ENCODE measurements around the gene MPL. TPM values are rescaled to one million over a fixed set of nuclear protein-coding genes. Genes with fewer than 3 reads are reported as not detected.
A peak's percentile ranks its signal among the peaks of the same experiment; 100 is the strongest.

MPL gene
- total RNA-seq, 2 experiments from 2014 or later: not detected

DNA sequence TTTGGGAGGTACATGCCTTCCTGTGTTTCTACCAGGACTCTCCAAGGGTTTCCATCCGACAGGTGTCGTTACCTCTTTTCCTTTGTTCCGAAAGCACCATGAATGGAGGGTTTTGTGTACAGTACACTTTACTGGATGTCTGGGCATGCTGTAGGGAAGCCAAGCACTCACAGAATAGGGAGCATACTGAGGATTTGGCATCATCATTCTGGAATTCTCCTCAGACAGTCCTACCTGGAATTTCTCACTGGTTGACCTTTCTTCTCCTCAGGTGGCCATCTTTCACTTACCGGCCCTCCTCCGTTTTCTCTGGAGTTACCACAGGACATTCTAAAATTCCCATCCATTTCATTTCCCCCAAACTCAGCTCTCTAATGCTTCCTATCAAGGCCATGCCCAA, 5.9 kb upstream of the MPL start:
- Mint-ChIP-seq H3K4me1 (peaks cover 19% of the 10 kb centered on the region), H3K36me3 (peaks cover 4% of the 10 kb centered on the region), H3K27ac (no peak overlapping the region), H3K27me3 (no peaks in the 10 kb centered on the region), H3K9me3 (peaks cover 9% of the 10 kb centered on the region), H3K4me3 (no peak overlapping the region)
- no peak for DNase-seq

DNA sequence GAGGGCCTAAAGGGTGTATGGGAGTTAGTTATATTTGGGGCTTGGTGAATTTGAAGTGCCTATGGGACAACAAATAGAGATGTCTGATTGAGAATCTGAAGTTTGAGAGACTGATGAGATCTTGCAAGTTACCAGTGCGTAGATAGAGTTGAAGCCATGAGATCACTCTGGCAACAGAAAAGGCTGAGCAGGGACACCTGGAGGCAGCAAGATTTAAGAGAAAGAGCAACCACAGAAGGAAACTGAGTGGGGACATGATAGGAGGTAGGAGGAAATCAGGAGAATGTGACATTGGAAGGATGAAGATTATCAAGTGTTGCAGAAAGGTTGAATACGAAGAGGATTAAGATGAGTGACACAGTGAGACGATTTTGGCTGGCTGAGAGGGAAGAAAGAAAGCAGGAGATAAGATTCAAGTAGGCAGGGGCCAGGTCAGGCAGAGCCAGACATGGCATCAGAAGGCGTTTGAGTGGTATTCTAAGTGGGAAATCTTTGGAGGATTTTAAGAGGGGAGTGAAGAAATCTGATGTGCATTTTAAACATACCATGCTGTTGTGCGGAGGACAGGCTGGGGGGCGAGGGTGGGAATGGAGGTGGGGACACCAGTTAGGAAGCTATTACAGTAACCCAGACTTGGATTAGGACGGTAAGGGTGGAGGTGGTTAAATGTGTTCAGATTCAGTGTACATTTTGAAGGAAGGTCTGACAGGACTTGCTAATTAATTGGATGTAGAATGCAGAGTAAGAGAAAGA, 3.0 kb upstream of the MPL start:
- H3K27ac Mint-ChIP-seq: no peak overlapping the region
- no peak overlapping the region for H3K4me3 Mint-ChIP-seq
- no peak for DNase-seq
- H3K36me3 Mint-ChIP-seq: no peaks in the 10 kb centered on the region
- H3K9me3 Mint-ChIP-seq: no peaks in the 10 kb centered on the region
- no peaks in the 10 kb centered on the region for H3K27me3 Mint-ChIP-seq
- peaks cover 12% of the 10 kb centered on the region for H3K4me1 Mint-ChIP-seq

DNA sequence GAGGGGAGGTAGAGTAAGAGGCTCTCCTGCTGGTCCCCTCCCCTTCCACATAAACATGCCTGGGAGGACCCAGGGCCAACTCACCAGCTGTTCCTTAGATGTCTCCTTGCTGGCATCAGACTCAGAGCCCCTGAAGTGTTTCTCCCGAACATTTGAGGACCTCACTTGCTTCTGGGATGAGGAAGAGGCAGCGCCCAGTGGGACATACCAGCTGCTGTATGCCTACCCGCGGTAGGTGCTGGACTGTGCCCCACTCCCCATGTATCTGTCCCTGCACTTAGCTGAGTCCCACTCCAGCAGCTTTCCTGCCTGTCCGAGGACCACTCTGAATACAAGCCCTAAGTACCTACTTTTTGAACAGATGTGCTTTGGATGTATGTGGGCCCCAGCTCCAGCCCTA, 383 bp downstream of the MPL start:
- DNase-seq: no peak
- Mint-ChIP-seq H3K36me3 (no peaks in the 10 kb centered on the region), H3K4me1 (no peaks in the 10 kb centered on the region), H3K4me3 (no peak overlapping the region), H3K9me3 (no peaks in the 10 kb centered on the region), H3K27me3 (no peaks in the 10 kb centered on the region), H3K27ac (no peak overlapping the region)

DNA sequence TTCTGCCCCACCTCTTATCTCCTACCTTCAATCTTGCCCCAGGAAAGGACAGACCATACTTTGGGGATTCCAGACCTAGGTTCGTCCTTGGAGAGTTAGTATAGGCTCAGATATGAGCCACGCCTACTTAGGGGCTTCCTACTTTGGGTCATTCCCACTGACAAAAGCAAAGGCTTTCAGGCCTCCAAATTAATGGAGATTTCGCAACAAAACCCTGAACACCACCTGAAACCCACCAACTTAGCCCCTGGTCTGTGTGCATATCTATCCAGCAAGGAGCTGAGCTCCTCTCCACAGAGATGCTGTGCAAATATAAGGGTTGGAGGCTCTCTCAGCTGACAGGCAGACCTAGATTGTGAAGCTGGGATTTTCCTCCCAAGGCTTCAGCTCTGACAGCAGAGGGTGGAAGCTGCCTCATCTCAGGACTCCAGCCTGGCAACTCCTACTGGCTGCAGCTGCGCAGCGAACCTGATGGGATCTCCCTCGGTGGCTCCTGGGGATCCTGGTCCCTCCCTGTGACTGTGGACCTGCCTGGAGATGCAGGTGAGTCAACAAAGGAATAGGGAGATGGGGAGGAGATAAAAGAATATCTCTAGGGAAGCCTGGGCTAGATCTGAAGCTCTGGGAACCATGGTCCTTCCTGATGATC, 2.1 kb downstream of the MPL start:
- Mint-ChIP-seq H3K36me3 (no peaks in the 10 kb centered on the region), H3K27ac (no peak overlapping the region), H3K27me3 (no peaks in the 10 kb centered on the region), H3K4me3 (no peak overlapping the region), H3K9me3 (no peaks in the 10 kb centered on the region), H3K4me1 (no peaks in the 10 kb centered on the region)
- DNase-seq: no peak

DNA sequence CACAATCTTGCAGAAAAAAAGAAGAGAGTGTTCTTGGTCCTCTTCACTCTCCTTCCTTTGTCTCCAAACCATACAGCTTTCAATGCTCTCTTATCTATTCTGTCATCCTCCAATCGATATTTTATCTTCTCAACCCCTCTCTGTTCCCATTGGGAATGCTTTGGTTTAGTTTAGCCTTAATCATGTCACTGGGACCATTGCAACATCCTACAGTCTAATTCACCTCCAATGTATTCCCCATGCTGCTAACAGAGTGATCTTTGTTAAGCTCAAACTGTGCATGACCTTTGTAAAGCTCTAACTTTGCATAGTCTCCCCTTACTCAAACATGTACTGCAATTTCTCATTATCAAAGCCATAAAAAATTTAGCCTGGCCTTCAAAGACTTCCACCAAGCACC, 2.9 kb downstream of the MPL start:
- no peak overlapping the region for H3K27ac Mint-ChIP-seq
- H3K9me3 Mint-ChIP-seq: no peaks in the 10 kb centered on the region
- H3K36me3 Mint-ChIP-seq: no peaks in the 10 kb centered on the region
- no peaks in the 10 kb centered on the region for H3K4me1 Mint-ChIP-seq
- no peak overlapping the region for H3K4me3 Mint-ChIP-seq
- DNase-seq: no peak
- peaks cover 3% of the 10 kb centered on the region for H3K27me3 Mint-ChIP-seq

GRCh38 chr1:43344267-43344850, 6.7 kb downstream of the MPL start:
- H3K36me3 Mint-ChIP-seq: no peaks in the 10 kb centered on the region
- no peak for DNase-seq
- peaks cover 3% of the 10 kb centered on the region for H3K27me3 Mint-ChIP-seq
- no peak overlapping the region for H3K4me3 Mint-ChIP-seq
- peaks cover 3% of the 10 kb centered on the region for H3K4me1 Mint-ChIP-seq
- H3K27ac Mint-ChIP-seq: no peak overlapping the region
- no peaks in the 10 kb centered on the region for H3K9me3 Mint-ChIP-seq

DNA sequence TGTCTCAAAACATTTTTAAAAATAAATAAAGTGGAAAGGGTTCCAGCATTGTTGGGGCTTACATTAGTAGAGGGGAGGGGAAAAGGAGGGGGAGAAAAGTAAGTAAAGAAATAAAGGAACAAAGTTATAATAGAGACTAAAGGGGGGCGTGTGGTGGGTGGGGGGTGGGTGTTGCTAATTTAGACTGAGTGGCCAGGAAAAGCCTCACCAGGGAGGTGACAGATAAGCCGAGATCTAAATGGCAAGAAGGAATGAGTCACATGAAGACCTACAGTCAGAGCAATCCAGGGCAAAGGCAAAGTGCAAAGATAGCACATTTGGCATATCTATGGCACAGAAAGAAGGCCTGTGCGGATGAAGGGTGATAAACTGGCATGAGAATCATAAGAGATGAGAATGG, 7.5 kb downstream of the MPL start:
- DNase-seq: no peak
- H3K9me3 Mint-ChIP-seq: no peaks in the 10 kb centered on the region
- no peaks in the 10 kb centered on the region for H3K36me3 Mint-ChIP-seq
- no peak overlapping the region for H3K4me3 Mint-ChIP-seq
- H3K27ac Mint-ChIP-seq: no peak overlapping the region
- H3K4me1 Mint-ChIP-seq: peaks cover 6% of the 10 kb centered on the region
- peaks cover 3% of the 10 kb centered on the region for H3K27me3 Mint-ChIP-seq

GRCh38 chr1:43346636-43347035, 9.0 kb downstream of the MPL start:
- no peaks in the 10 kb centered on the region for H3K36me3 Mint-ChIP-seq
- no peak overlapping the region for H3K4me3 Mint-ChIP-seq
- no peak overlapping the region for H3K27ac Mint-ChIP-seq
- no peak for DNase-seq
- H3K9me3 Mint-ChIP-seq: no peaks in the 10 kb centered on the region
- peaks cover 9% of the 10 kb centered on the region for H3K4me1 Mint-ChIP-seq
- peaks cover 3% of the 10 kb centered on the region for H3K27me3 Mint-ChIP-seq

DNA sequence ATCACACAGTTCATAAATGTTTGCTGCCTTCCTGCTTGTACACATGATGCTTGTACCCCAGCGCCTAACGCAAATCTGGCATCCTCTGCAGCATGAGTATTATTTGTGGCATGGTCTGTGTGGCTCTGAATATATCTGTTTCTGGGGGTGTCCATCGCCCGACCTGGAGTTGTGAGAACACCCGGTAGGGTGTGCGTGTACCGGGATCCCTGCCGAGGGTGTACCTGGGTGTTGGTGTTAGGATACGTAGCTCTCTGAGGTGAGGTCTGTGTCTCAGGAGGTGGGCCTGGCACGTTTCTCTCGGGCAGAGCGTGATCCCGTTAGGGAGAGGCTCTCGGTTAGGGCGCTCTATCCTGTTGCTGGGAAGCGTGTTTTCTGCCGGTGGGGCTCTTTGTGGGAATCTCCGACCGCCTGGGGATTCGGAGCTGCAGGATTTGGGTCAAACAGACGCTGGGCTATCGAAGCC, 10.8 kb downstream of the MPL start:
- Mint-ChIP-seq H3K27ac (no peak overlapping the region), H3K4me1 (peaks cover 9% of the 10 kb centered on the region), H3K9me3 (no peaks in the 10 kb centered on the region), H3K27me3 (peaks cover 3% of the 10 kb centered on the region), H3K4me3 (peak overlapping the region; percentile 5), H3K36me3 (no peaks in the 10 kb centered on the region)
- DNase-seq: no peak

- Mint-ChIP-seq H3K36me3 (no peaks in the 10 kb centered on the region), H3K27ac (peak overlapping the region; percentile 73), H3K4me1 (peaks cover 9% of the 10 kb centered on the region), H3K27me3 (peaks cover 3% of the 10 kb centered on the region), H3K4me3 (peak overlapping the region; percentile 69), H3K9me3 (no peaks in the 10 kb centered on the region)
- peak; percentile 71 for DNase-seq
Observed at GRCh38 chr1:43348809-43349593, 11.4 kb downstream of the MPL start.

- no peak for DNase-seq
- peak overlapping the region; percentile 73 for H3K27ac Mint-ChIP-seq
- H3K4me1 Mint-ChIP-seq: peaks cover 9% of the 10 kb centered on the region
- no peaks in the 10 kb centered on the region for H3K9me3 Mint-ChIP-seq
- peaks cover 3% of the 10 kb centered on the region for H3K36me3 Mint-ChIP-seq
- peaks cover 3% of the 10 kb centered on the region for H3K27me3 Mint-ChIP-seq
- H3K4me3 Mint-ChIP-seq: peak overlapping the region; percentile 69
Observed at GRCh38 chr1:43349594-43350306, 12.1 kb downstream of the MPL start.

DNA sequence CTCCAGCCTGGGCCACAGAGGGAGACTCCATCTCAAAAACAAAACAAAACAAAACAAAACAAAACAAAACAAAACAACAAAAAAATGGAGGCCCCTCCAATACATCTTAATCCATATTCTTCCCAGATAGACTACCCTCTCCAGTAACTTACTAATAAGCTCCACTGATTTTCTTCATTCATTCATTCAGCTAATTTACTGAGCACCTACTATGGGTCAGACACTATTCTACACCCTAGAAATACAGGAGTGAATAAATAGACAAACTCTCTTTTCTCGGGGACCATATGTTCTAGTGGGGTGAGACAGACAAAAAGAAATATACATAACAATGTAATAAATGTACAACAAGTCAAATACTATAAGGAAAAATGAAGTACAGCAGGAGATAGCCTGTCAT, 13.4 kb downstream of the MPL start:
- DNase-seq: no peak
- Mint-ChIP-seq H3K27me3 (no peaks in the 10 kb centered on the region), H3K4me3 (no peak overlapping the region), H3K4me1 (peaks cover 9% of the 10 kb centered on the region), H3K9me3 (no peaks in the 10 kb centered on the region), H3K27ac (no peak overlapping the region), H3K36me3 (peaks cover 3% of the 10 kb centered on the region)

DNA sequence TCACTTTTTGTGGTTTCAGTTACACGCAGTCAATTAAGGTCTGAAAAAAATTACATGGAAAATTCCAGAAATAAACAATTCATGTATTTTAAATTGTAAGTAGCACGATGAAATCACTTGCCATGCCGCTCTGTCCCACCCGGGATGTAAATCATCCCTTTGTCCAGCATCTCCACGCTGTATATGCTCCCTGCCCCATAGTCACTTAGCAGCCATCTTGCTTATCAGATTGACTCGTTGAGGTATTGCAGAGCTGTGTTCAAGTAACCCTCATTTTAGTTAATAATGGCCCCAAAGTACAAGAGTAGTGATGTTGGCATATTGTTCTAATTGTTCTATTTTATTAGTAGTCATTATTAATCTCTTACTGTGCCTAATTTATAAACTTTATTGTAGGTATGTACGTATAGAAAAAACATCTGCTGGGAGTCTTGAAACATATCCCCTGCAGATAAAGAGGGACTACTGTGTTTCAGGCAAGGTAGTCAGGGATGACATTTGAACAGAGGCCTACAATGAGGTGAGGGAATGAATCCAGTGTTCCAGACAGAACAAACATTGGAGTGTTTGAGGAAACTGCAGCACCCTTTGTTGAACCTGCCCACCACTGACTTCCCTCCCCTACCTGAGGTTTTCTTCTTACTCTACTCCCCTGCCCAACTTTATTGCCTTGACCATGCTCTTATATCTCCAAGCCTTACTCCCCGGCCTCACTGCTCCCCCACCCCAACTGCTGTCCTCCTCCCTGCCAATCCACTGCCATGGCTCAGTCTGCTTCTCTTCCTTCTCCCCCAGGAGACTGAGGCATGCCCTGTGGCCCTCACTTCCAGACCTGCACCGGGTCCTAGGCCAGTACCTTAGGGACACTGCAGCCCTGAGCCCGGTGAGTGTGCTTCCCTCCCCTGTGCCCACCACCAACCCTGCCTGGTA, 14.1 kb downstream of the MPL start:
- no peak for DNase-seq
- H3K4me1 Mint-ChIP-seq: peaks cover 9% of the 10 kb centered on the region
- no peak overlapping the region for H3K4me3 Mint-ChIP-seq
- no peak overlapping the region for H3K27ac Mint-ChIP-seq
- H3K9me3 Mint-ChIP-seq: no peaks in the 10 kb centered on the region
- H3K36me3 Mint-ChIP-seq: peaks cover 3% of the 10 kb centered on the region
- no peaks in the 10 kb centered on the region for H3K27me3 Mint-ChIP-seq

DNA sequence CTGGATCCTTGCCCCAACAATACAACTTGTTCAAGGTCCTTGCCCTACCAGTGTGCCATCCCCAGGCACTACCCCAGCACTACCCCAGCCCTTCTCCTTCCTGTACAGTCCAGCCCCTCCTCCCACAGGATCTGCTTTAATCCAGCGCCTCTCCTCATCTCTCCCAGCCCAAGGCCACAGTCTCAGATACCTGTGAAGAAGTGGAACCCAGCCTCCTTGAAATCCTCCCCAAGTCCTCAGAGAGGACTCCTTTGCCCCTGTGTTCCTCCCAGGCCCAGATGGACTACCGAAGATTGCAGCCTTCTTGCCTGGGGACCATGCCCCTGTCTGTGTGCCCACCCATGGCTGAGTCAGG, 14.7 kb downstream of the MPL start:
- H3K9me3 Mint-ChIP-seq: no peaks in the 10 kb centered on the region
- H3K4me3 Mint-ChIP-seq: no peak overlapping the region
- peaks cover 6% of the 10 kb centered on the region for H3K36me3 Mint-ChIP-seq
- H3K4me1 Mint-ChIP-seq: peaks cover 12% of the 10 kb centered on the region
- no peaks in the 10 kb centered on the region for H3K27me3 Mint-ChIP-seq
- DNase-seq: no peak
- H3K27ac Mint-ChIP-seq: no peak overlapping the region

All from activated naive CD8-positive, alpha-beta T cell treated with anti-CD3 and anti-CD28 coated beads for 36 hours (primary cell).